GM21423 (cell line): ENCODE results near the gene EPRS1.
"Not testable (repeated sequence)": the region's sequence is repeated elsewhere in the genome, so short reads cannot be mapped to it uniquely, and the experiment has no call there.

Experiments used
- ATAC-seq: cut with Tn5 transposase; IDR thresholded peaks from one replicate; pipeline ENCODE4 v1.9.1; 2021; ENCODE audit warnings: mild to moderate bottlenecking, moderate library complexity; ENCODE audit not compliant: unreplicated experiment

EPRS1 gene

DNA sequence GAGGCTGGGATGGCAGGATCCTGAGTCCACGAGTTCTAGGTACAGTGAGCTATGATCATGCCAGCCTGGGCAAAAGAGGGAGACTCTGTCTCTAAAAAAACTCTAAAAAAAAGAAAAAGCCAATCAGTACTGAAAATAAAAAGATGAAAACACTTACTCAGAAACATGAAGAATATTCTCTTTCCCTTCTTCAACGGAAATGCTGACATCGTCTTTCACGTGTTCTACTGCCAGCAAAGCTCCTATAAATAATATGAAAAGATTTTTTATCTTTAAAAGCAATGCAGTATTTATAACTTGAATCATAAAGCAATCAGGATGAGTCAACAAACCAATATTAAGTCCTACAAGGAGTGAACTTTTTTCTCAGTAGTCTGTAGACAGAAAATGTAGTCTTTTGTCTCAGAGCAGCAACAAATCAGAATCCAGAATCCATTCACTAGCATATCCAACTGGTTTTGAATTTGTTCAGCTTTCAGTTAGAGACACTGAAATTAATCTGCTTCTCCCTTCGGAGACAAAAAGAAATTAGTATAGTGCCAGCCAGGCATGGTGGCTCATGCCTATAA lies 6.2 kb downstream of the EPRS1 start:
- ATAC-seq = no peak

DNA sequence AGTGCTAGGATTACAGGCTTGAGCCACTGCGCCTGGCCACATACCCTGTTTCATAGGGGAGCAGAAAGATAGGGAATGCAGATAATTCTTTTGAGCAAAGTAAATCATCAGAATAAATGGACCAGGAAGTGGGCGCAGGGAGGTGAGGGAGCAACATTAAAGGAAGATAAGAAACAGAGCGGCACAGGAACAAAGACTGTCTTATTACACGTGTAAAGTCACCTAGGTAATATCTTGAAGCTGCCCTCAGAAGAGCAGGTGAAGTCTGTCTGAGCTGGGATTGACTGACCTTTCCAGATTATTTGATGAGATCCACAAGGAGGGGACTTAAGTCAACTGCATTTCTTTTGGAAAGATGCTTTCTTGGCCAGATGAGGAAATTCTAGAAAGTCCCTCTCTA lies 7.7 kb downstream of the EPRS1 start:
- no peak for ATAC-seq

DNA sequence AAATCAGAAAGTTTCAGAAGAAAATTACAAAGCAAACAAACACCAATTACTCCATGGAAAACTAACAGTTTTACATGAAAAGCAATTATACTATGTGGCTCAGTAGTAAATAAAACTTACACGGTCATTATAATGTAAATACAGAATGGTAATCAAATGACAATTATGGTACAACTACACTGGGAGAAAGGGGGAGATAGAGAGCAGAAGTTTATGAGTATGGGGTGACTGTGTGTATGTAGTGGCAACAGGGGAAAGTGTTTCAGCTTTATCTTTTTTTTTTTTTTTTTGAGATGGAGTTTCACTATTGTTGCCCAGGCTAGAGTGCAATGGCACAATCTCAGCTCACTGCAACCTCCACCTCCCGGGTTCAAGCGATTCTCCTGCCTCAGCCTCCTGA lies 8.5 kb downstream of the EPRS1 start:
- ATAC-seq = not testable (repeated sequence)

DNA sequence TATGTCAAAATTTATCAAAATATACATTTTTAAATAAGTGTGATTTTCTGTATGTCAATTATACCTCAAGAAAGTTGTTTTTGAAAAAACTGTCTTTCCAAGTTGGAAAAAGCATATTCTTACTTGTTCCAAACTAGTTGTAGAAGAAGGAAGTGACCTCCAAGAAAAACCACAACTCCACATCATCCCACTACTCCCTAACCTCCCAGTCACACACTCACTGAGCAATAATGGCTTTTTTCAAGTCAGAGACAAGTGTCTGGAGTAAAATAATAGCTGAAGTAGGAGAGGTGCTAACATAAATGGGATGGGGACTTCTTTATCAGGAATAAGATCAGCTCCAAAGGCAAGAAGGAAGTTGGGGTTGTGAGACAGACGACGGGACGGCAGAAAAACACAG lies 13.4 kb downstream of the EPRS1 start:
- ATAC-seq = no peak

DNA sequence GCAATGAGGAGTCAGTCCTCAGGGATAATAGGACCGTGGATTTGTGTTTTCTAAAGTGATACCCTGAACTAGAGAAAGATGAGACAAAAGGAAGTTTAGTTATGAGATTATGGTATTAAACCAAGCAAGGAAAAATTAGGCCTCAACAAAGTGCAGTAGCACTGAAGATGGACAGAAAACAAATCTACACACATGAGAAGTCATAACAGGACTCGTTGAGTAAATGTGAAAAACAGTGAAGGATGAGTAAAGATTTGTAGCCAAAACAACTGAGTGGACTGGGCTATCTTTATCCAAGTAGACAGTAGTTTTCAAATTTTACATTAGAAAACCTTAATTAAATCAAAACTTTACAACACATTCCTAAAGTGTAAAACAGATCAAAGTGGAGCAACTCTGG lies 15.0 kb downstream of the EPRS1 start:
- ATAC-seq = no peak

DNA sequence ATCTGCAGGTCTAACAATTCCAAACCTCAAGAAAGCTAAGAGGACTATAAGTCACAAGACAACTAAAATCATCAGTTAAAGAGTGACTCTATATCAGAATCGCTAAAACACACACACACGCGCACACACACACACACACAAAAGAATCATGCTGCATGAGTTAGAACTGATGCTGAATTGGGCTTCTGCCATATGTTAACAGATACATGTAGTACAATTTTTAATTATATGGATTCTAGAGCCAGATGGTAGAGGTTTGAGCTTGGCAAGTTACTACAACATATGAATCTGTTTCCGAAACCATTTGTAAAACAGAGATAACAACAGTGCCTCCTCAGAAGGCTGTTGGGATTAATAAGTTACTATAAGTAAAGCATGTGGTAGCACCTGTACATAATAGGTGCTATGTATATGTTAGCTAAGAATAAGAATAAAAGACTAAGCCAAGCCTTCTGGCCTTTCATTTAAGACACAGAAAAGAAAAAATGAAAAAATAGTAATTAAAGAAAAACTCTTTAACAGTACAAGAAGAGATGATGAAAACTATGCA lies 17.9 kb downstream of the EPRS1 start:
- peak; percentile 62 for ATAC-seq

DNA sequence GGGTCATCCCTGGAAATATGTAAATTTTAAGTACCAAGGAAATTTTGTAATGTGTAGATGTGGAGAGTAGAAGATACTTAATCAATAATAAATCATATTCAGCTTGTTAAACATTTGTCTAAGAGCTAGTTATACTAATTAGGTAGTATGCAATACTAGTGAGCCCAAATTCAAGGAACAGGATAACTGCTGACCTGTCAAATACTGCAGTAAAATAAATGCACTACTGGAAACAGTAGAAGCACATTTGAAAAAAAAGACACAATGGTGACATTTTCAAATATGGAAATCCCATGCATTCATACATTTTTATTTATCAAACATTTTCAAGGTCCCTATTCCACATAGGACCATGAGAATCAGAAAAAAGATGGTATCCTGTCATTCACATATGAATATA lies 27.2 kb downstream of the EPRS1 start:
- no peak for ATAC-seq

DNA sequence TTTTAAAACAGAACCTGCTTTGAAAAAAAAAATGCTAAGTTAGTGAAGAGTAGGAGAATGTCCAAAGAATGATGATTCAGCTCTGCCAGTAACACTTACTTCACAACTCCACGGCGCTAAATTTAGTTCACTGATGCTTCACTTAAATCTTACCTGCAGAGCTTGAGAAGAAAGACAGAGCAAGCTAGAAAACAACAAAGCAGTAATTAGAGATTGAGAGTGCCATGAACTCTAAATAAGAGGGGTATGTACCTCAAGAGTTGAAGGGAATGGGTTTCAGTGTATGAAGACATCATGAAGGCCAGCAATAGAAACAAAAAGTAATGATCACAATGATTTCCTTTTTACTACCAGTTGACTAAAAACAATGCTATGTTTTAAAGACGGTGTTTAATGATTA lies 32.8 kb downstream of the EPRS1 start:
- peak; percentile 87 for ATAC-seq

DNA sequence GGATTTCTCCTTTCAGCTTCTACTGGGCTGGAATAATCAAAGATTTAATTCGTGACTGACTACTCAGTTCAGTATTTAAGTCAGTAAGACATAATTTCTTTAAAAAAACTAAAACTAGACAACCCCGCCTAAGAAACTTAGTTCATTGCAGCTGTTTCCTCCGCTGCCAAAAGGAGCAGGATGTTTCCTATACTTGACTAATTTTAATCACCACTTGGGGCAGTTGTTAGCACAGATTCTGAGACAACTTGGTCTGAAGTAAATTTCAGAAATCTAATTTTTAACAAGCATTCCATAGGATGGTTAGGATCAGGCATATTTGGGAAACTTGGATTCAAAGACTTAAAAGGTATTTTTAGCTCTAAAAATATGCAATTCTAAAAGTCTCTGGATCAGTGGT lies 34.0 kb downstream of the EPRS1 start:
- ATAC-seq = no peak

DNA sequence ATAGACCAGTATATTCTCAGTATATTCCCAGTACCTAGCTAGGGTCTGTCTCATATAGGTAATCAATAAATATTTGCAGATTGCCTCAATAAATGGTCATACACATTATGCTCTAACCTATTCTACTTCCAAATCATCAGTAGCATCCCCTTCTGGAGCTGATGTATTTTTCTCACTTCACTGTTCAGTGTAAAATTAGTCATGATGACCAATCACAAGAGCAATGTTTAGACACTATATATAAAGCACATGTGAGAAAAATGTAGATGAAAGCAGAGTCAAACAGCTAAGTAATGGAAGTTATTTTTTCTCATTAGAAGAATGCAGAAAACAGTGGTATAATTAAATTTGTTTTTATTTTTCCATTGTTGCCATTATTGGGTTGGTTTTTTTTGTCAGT lies 34.7 kb downstream of the EPRS1 start:
- no peak for ATAC-seq

DNA sequence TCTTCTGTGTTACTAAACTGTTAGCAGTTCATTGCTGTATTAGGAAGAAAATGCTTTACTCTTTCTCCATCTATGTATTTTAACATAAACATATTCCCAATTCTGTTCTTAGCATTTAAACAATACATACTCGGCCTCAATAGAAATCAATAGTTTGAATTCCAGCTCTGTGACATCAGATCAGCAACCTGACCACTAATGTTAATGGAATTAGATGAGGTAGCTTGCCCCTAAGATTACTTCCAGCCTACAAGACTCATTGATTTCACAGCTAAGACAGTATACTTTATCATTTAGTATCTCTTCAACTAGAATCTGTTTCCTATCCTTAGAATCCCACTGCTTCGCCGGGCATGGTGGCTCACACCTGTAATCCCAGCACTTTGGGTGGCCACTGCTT lies 38.9 kb downstream of the EPRS1 start:
- no peak for ATAC-seq

DNA sequence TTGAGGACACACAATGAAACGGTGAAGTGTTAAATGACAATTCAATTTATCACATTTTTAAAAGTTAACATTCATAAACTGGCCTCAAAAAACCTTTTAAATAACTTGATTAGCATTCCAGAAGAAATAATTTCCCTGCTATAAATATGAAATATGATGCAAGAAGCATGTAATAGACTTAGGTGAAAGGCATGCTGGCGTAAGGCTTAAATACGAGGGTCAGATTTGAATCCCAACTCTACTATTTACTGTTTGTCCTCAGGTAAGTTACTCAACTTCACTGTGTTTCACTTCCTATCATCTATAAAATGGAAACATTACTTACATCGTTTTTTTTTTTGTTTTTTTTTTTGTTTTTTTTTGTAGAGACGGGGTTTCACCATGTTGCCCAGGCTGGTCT lies 40.8 kb downstream of the EPRS1 start:
- no peak for ATAC-seq

DNA sequence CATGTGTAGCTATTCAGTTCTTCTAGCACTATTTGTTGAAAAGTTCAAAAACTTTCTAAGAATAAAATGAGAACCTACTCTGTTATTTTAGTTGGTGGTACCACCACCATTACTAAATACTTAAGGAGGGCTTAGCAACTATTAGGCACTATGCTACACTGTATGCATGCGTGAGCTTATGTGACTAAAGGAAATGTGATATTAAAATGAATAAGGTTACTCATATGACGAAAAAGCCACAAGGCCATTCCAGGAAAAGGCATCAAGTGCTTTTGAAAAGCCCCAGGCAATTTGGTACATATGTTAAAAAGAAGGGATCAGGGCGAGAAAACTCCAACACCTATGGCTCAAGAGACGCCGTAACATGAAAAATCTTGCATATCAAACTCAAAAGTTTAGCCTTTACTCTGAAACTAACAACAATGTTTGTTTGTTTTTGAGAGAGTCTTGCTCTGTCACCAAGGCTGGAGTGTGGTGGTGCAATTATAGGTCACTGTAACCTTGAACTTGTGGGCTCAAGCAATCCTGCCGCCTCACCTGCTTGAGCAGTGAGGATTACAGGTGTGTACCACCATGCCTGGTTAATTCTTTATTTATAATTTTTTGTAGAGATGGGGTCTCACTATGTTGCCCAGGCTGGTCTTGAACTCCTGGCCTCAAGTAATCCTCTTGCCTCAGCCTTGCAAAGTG lies 42.5 kb downstream of the EPRS1 start:
- ATAC-seq = no peak

DNA sequence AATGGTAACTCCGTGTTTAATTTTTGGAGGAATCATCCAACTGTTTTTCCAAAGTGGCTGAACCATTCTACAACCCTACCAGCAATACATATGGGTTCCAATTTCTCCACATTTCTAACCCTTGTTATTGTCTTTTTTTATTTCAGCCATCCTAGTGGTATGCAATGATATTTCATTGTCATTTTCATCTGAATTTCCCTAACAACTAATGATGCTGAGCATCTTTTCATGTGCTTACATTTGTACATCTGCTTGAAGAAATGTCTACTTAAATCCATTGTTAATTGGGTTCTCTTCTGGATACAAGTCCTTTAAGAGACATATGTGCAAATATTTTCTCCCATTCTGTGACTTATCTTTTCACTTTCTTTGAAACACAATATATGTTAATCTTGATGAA lies 43.3 kb downstream of the EPRS1 start:
- no peak for ATAC-seq

DNA sequence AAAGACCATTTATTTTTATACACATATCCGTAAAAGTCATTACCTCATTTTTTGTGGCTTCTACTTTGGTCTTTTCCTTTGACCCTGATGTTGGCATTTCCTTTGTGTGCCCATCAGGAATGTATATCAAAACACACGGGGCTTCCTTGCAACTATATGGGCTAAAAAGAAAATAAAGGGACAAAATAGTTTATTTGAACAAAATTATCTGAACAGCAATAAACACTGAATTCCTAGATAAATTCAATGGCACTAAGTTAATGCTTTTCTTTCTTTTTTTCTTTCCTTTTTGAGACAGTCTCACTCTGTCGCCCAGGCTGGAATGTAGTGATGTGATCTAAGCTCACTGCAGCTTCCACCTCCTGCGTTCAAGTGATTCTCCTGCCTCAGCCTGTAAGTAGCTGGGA lies 45.2 kb downstream of the EPRS1 start:
- no peak for ATAC-seq

DNA sequence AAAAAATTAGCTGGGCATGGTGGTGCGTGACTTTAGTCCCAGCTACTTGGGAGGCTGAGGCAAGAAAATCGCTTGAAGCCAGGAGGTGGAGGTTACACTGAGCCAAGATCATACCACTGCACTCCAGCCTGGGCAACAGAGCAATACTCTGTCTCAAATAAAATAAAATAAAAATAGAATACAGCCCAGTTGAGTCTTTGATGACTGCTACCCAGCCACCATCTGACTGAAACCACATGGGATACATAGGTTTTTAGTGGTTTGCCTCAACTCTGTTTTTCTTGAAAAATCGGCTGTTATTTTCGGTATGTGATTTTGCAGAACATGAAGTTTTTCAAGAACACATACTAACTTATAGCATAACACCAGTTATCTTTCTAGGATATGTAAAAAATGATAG lies 46.5 kb downstream of the EPRS1 start:
- ATAC-seq = no peak
